Fibroblast of the aortic adventitia (primary cell): ENCODE results near the gene PNPLA1. TPM values are rescaled to one million over a fixed set of nuclear protein-coding genes. Genes with fewer than 3 reads are reported as not detected.

Source experiments
- DNase-seq: peaks from one replicate; pipeline ENCODE4 v3.0.0-alpha.2; 2010; ENCODE audit warnings: low read depth
- H3K4me3 ChIP-seq: 2 replicates; pipeline ENCODE4 v1.5.1; 2011; ENCODE audit warnings: low read depth, mild to moderate bottlenecking, control low read depth, low read length, moderate library complexity
- CTCF ChIP-seq: IDR thresholded peaks from 2 replicates; pipeline ENCODE4 v1.5.1; 2011; ENCODE audit warnings: mild to moderate bottlenecking, low read length, control low read depth, inconsistent platforms; ENCODE audit not compliant: insufficient read depth
- total RNA-seq: library from RNA; depleted of rRNA; stranded (reverse); fragments of >200 nt; gene quantifications from 2 replicates; pipeline ENCODE4 v1.2.3, GENCODE V29; 2012; ENCODE audit warnings: low replicate concordance

Gene PNPLA1
- total RNA-seq, 1 donor: 0.09 TPM

GRCh38 chr6:36324191-36324590 lies 54.3 kb downstream of the PNPLA1 start:
- H3K4me3 ChIP-seq: no peak overlapping the region
- TF ChIP-seq CTCF: no peak
- DNase-seq: no peak

GRCh38 chr6:36324715-36325114 lies 54.9 kb downstream of the PNPLA1 start:
- no peak overlapping the region for H3K4me3 ChIP-seq
- DNase-seq: no peak
- TF ChIP-seq CTCF: no peak

GRCh38 chr6:36326356-36326995 lies 56.6 kb downstream of the PNPLA1 start:
- no peak for TF ChIP-seq CTCF
- DNase-seq: no peak

GRCh38 chr6:36327226-36327918 lies 57.5 kb downstream of the PNPLA1 start:
- no peak for TF ChIP-seq CTCF
- DNase-seq: no peak
- no peak overlapping the region for H3K4me3 ChIP-seq

More at GRCh38 chr6:36326356-36326995, 56.6 kb downstream of the PNPLA1 start:
- H3K4me3 ChIP-seq: no peak overlapping the region

- TF ChIP-seq CTCF: no peak
- DNase-seq: no peak
- H3K4me3 ChIP-seq: no peak overlapping the region
Observed at GRCh38 chr6:36327919-36328236, 58.0 kb downstream of the PNPLA1 start.

GRCh38 chr6:36328600-36328999 lies 58.7 kb downstream of the PNPLA1 start:
- TF ChIP-seq CTCF: no peak
- H3K4me3 ChIP-seq: no peak overlapping the region
- no peak for DNase-seq
